ENCODE results near the gene ISOC1.

ISOC1 gene

DNA sequence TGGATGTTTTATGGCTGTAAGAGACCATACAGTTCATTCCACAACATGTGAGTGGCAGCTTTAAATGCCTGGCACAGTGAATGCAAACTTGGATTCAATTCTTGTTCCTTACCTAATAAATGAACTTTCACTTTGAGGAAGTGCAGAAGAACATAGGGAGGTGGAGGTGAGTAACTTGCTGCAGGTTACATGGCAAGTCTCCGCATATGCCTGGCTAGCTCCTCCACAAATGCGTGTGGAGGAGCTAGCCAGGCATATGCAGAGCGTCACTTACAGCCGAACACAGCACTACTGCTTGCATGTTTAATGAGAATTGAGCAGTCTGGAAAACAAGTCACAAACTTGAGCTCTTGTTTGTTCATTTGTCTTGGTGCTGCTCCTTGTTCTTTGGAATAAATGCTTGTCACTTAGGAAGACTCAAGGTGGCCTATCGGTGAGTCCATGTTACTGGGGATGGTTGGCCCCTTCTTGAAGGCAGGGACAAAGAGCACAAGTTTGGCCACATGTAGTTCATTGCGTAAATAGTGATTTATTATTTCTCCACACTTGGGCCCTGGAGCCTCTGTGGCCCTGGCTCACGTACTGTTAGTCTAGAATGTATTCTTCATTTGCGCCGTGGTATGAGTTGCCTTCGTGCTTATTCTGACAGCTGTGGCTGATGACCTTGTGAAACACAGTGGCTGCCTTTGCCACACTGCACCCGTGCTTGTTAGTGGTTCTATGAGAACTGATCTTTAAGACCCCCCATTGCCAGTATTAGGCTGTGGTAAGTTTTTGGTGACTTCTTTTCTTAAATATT lies 3.1 kb downstream of the ISOC1 start:
- Histone ChIP-seq H3K27ac (ENCODE audit: low read length) (no peak overlapping the region), H3K4me1 (ENCODE audit: insufficient read depth, low read length) (peaks cover 14% of the 10 kb centered on the region; the same call in 1 of the 2 replicates)

GRCh38 chr5:129098488-129099183 lies 4.1 kb downstream of the ISOC1 start:
- Histone ChIP-seq H3K27me3 (ENCODE audit: insufficient read depth, low read length) (peaks cover 20% of the 10 kb centered on the region), H3K4me3 (ENCODE audit: low read length) (no peak overlapping the region), H3K4me1 (ENCODE audit: insufficient read depth, low read length) (peaks cover 15% of the 10 kb centered on the region; the same call in 1 of the 2 replicates), H3K36me3 (ENCODE audit: insufficient read depth, low read depth, low read length) (no peaks in the 10 kb centered on the region; the same call in 1 of the 2 replicates), H3K27ac (ENCODE audit: low read length) (no peak overlapping the region), H3K9me3 (ENCODE audit: insufficient read depth, low read depth, low read length) (no peaks in the 10 kb centered on the region), H3K9ac (ENCODE audit: low read depth, low read length) (no peak overlapping the region)

More for the DNA sequence above, 3.1 kb downstream of the ISOC1 start:
- Histone ChIP-seq H3K36me3 (ENCODE audit: insufficient read depth, low read depth, low read length) (no peaks in the 10 kb centered on the region; the same call in 1 of the 2 replicates), H3K4me3 (ENCODE audit: low read length) (no peak overlapping the region), H3K9ac (ENCODE audit: low read depth, low read length) (no peak overlapping the region), H3K27me3 (ENCODE audit: insufficient read depth, low read length) (peaks cover 29% of the 10 kb centered on the region), H3K9me3 (ENCODE audit: insufficient read depth, low read depth, low read length) (no peaks in the 10 kb centered on the region)

GRCh38 chr5:129099184-129099569 lies 4.6 kb downstream of the ISOC1 start:
- Histone ChIP-seq H3K4me3 (ENCODE audit: low read length) (no peak overlapping the region), H3K27me3 (ENCODE audit: insufficient read depth, low read length) (peaks cover 15% of the 10 kb centered on the region), H3K27ac (ENCODE audit: low read length) (no peak overlapping the region), H3K4me1 (ENCODE audit: insufficient read depth, low read length) (peaks cover 19% of the 10 kb centered on the region; the same call in 1 of the 2 replicates), H3K9me3 (ENCODE audit: insufficient read depth, low read depth, low read length) (no peaks in the 10 kb centered on the region), H3K36me3 (ENCODE audit: insufficient read depth, low read depth, low read length) (no peaks in the 10 kb centered on the region; the same call in 1 of the 2 replicates), H3K9ac (ENCODE audit: low read depth, low read length) (no peak overlapping the region)

DNA sequence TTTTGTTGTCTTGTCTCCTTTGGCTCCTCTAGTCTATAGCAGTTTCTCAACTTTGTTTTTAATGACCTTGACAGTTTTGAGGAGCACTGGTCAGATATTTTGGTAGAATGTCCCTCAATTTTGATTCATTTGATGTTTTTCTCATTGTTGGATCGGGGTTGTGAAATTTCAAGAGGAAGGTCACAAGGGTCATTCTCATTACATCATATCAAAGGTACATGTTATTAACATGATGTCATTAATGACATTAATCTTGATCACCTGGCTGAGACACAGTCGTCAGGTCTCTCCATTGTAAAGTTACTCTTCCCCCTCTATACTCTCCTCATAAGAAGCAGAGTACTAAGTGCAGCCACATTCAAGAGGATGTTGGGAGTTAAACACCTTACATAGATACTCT lies 7.2 kb downstream of the ISOC1 start:
- H3K9me3 ChIP-seq (ENCODE audit: insufficient read depth, low read depth, low read length), result no peaks in the 10 kb centered on the region
- no peak overlapping the region for H3K27ac ChIP-seq (ENCODE audit: low read length)
- H3K9ac ChIP-seq (ENCODE audit: low read depth, low read length), result no peak overlapping the region
- peaks cover 10% of the 10 kb centered on the region; the same call in 1 of the 2 replicates for H3K4me1 ChIP-seq (ENCODE audit: insufficient read depth, low read length)
- H3K27me3 ChIP-seq (ENCODE audit: insufficient read depth, low read length), result no peaks in the 10 kb centered on the region
- H3K36me3 ChIP-seq (ENCODE audit: insufficient read depth, low read depth, low read length), result peaks cover under 1% of the 10 kb centered on the region; the same call in 1 of the 2 replicates
- no peak overlapping the region for H3K4me3 ChIP-seq (ENCODE audit: low read length)

DNA sequence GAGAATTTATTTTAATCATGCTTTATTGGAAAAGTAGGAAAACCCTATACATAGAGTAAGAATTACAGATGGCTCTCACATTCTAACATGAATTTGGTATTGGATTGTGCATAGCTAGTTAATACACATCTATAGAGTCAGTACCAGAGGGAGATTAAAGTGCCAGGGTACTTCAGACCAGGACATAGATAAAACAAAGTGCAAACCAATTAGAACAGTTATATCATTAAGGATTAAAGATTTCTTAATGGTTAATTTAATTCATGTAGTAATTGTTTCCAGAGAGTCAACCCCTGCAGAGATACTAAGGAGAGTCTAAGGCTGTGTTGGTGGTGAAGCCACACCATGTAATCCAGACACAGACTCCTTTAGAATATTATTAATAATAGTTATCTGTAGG lies 8.8 kb downstream of the ISOC1 start:
- H3K36me3 ChIP-seq (ENCODE audit: insufficient read depth, low read depth, low read length), result peaks cover 6% of the 10 kb centered on the region; the same call in 1 of the 2 replicates
- H3K27me3 ChIP-seq (ENCODE audit: insufficient read depth, low read length), result no peaks in the 10 kb centered on the region
- no peaks in the 10 kb centered on the region for H3K9me3 ChIP-seq (ENCODE audit: insufficient read depth, low read depth, low read length)
- H3K9ac ChIP-seq (ENCODE audit: low read depth, low read length), result no peak overlapping the region
- H3K27ac ChIP-seq (ENCODE audit: low read length), result no peak overlapping the region
- peaks cover 10% of the 10 kb centered on the region; the same call in 1 of the 2 replicates for H3K4me1 ChIP-seq (ENCODE audit: insufficient read depth, low read length)
- H3K4me3 ChIP-seq (ENCODE audit: low read length), result no peak overlapping the region

DNA sequence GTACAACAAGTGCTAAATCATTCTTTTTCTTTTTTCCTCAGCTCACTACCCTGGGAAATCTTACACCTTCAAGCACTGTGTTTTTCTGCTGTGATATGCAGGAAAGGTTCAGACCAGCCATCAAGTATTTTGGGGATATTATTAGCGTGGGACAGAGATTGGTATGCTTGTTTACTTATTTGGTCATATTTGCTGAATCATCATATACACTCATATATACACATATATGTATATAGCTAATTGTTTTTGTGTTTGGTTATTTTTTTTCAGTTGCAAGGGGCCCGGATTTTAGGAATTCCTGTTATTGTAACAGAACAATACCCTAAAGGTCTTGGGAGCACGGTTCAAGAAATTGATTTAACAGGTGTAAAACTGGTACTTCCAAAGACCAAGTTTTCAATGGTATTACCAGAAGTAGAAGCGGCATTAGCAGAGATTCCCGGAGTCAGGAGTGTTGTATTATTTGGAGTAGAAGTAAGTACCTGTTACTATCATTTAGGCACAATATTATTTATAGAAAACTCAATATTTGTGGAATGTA lies 10.4 kb downstream of the ISOC1 start:
- Histone ChIP-seq H3K27ac (ENCODE audit: low read length) (no peak overlapping the region), H3K4me3 (ENCODE audit: low read length) (no peak overlapping the region), H3K9me3 (ENCODE audit: insufficient read depth, low read depth, low read length) (no peaks in the 10 kb centered on the region), H3K27me3 (ENCODE audit: insufficient read depth, low read length) (no peaks in the 10 kb centered on the region), H3K4me1 (ENCODE audit: insufficient read depth, low read length) (peaks cover 5% of the 10 kb centered on the region; the same call in 1 of the 2 replicates), H3K9ac (ENCODE audit: low read depth, low read length) (no peak overlapping the region), H3K36me3 (ENCODE audit: insufficient read depth, low read depth, low read length) (peaks cover 12% of the 10 kb centered on the region; the same call in 1 of the 2 replicates)

DNA sequence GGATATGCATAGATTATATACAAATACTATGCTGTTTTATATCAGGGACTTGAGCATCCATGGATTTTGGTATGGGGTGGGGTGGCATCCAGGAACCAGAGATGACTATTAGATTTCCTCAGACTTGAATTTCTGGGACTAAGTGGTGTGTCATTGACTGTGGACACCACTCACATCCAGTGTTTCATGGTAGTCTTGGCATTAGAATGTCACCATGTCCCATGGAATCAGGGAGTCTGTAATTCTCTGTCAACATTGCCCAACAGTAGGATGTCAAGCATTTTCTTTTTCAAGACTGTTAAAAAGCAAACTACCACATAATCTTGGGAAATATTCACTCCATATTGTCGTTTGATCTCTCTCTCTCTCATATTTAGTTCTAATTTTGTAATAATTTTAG lies 13.1 kb downstream of the ISOC1 start:
- H3K9me3 ChIP-seq (ENCODE audit: insufficient read depth, low read depth, low read length), result no peaks in the 10 kb centered on the region
- peaks cover 5% of the 10 kb centered on the region; the same call in 1 of the 2 replicates for H3K4me1 ChIP-seq (ENCODE audit: insufficient read depth, low read length)
- H3K27me3 ChIP-seq (ENCODE audit: insufficient read depth, low read length), result no peaks in the 10 kb centered on the region
- H3K36me3 ChIP-seq (ENCODE audit: insufficient read depth, low read depth, low read length), result peaks cover 12% of the 10 kb centered on the region; the same call in 1 of the 2 replicates
- no peak overlapping the region for H3K4me3 ChIP-seq (ENCODE audit: low read length)
- no peak overlapping the region for H3K9ac ChIP-seq (ENCODE audit: low read depth, low read length)
- H3K27ac ChIP-seq (ENCODE audit: low read length), result no peak overlapping the region

DNA sequence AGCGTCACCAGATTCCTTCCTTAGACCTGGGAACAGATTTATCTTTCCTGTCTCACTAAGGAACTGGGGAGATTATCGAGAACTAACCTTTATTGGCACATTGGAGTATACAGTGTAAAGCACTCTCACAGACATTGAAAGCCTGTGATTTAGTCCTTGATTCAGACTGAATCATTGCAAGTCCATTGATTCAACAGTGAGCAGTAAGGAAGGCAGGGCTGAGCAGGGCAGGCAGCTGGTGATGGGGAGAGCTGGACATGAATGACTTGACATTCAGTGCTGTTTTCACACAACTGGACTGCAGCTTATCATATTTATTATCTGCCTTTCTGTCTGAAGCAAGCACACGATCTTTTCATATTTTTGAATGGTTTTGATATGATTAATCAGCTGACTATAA lies 16.2 kb downstream of the ISOC1 start:
- H3K36me3 ChIP-seq (ENCODE audit: insufficient read depth, low read depth, low read length), result peaks cover 12% of the 10 kb centered on the region; the same call in 1 of the 2 replicates
- H3K9me3 ChIP-seq (ENCODE audit: insufficient read depth, low read depth, low read length), result no peaks in the 10 kb centered on the region
- no peak overlapping the region for H3K27ac ChIP-seq (ENCODE audit: low read length)
- H3K9ac ChIP-seq (ENCODE audit: low read depth, low read length), result no peak overlapping the region
- no peaks in the 10 kb centered on the region for H3K27me3 ChIP-seq (ENCODE audit: insufficient read depth, low read length)
- H3K4me1 ChIP-seq (ENCODE audit: insufficient read depth, low read length), result peaks cover 12% of the 10 kb centered on the region; the same call in 1 of the 2 replicates
- no peak overlapping the region for H3K4me3 ChIP-seq (ENCODE audit: low read length)

DNA sequence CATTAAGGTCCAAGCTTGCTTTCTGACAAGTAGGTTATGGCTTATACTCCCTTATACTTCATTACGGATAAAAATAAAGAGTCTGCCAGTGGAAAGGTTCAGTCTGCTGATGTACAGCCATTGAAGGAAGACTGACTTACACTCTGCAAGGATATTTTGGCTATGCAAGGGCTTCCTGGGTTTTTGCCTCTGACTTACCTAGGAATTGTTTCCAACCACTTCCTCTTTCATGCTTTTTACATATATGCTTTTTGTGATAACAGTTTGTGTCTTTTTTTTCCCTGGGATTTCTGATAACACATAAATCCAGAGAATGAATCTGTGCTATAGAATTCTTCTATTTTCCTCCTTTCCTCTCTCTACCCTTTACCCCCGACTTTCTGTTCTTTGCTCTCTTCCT lies 16.8 kb downstream of the ISOC1 start:
- H3K9me3 ChIP-seq (ENCODE audit: insufficient read depth, low read depth, low read length), result no peaks in the 10 kb centered on the region
- peaks cover 12% of the 10 kb centered on the region; the same call in 1 of the 2 replicates for H3K36me3 ChIP-seq (ENCODE audit: insufficient read depth, low read depth, low read length)
- no peak overlapping the region for H3K9ac ChIP-seq (ENCODE audit: low read depth, low read length)
- H3K27me3 ChIP-seq (ENCODE audit: insufficient read depth, low read length), result no peaks in the 10 kb centered on the region
- no peak overlapping the region for H3K4me3 ChIP-seq (ENCODE audit: low read length)
- peaks cover 12% of the 10 kb centered on the region; the same call in 1 of the 2 replicates for H3K4me1 ChIP-seq (ENCODE audit: insufficient read depth, low read length)
- no peak overlapping the region for H3K27ac ChIP-seq (ENCODE audit: low read length)

GRCh38 chr5:129112295-129112694 lies 17.7 kb downstream of the ISOC1 start:
- H3K4me1 ChIP-seq (ENCODE audit: insufficient read depth, low read length), result peaks cover 12% of the 10 kb centered on the region; the same call in 1 of the 2 replicates
- peaks cover 6% of the 10 kb centered on the region; the same call in 1 of the 2 replicates for H3K36me3 ChIP-seq (ENCODE audit: insufficient read depth, low read depth, low read length)

GRCh38 chr5:129113867-129114266 lies 19.3 kb downstream of the ISOC1 start:
- Histone ChIP-seq H3K27ac (ENCODE audit: low read length) (no peak overlapping the region), H3K4me1 (ENCODE audit: insufficient read depth, low read length) (peaks cover 12% of the 10 kb centered on the region; the same call in 1 of the 2 replicates), H3K27me3 (ENCODE audit: insufficient read depth, low read length) (no peaks in the 10 kb centered on the region), H3K9ac (ENCODE audit: low read depth, low read length) (no peak overlapping the region), H3K4me3 (ENCODE audit: low read length) (no peak overlapping the region), H3K9me3 (ENCODE audit: insufficient read depth, low read depth, low read length) (no peaks in the 10 kb centered on the region), H3K36me3 (ENCODE audit: insufficient read depth, low read depth, low read length) (0 out of 2 replicates have a peak, but pooled peaks cover 3% of the 10 kb centered on the region)

More at GRCh38 chr5:129112295-129112694, 17.7 kb downstream of the ISOC1 start:
- H3K27me3 ChIP-seq (ENCODE audit: insufficient read depth, low read length), result no peaks in the 10 kb centered on the region
- H3K27ac ChIP-seq (ENCODE audit: low read length), result no peak overlapping the region
- H3K9me3 ChIP-seq (ENCODE audit: insufficient read depth, low read depth, low read length), result no peaks in the 10 kb centered on the region
- no peak overlapping the region for H3K4me3 ChIP-seq (ENCODE audit: low read length)
- H3K9ac ChIP-seq (ENCODE audit: low read depth, low read length), result no peak overlapping the region

Data from iPS-20b (cell line).